ENCODE results near the gene BMPR2. TPM values are rescaled to one million over a fixed set of nuclear protein-coding genes. Genes with fewer than 3 reads are reported as not detected.

The BMPR2 gene
- total and polyA plus RNA-seq, 2 of the 4 experiments (the other 2 are of a cell fraction) = 17.0 to 30.1 TPM

DNA sequence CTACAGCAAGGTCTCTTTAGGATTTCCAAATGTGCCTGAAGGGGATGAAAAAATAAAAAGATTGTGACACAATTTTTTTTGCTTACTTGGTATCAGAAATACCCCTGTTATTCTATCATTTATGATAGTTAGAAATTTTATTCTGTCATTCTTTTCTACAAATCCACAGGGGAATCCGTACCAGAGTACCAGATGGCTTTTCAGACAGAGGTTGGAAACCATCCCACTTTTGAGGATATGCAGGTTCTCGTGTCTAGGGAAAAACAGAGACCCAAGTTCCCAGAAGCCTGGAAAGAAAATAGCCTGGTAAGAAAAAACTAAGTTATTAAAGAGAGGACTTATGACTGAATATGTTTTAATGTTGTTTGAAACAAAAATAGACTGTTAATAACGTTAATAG lies 166.0 kb downstream of the BMPR2 start:
- TF ChIP-seq, protein P1, sequence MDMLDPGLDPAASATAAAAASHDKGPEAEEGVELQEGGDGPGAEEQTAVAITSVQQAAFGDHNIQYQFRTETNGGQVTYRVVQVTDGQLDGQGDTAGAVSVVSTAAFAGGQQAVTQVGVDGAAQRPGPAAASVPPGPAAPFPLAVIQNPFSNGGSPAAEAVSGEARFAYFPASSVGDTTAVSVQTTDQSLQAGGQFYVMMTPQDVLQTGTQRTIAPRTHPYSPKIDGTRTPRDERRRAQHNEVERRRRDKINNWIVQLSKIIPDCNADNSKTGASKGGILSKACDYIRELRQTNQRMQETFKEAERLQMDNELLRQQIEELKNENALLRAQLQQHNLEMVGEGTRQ (IDR thresholded peaks at IDR 0.05; ENCODE audit: low read depth, low read length) = no peak
- no peak for TF ChIP-seq BHLHE40 (IDR thresholded peaks at IDR 0.05; ENCODE audit: low read depth, low read length)
- TF ChIP-seq, protein P2, sequence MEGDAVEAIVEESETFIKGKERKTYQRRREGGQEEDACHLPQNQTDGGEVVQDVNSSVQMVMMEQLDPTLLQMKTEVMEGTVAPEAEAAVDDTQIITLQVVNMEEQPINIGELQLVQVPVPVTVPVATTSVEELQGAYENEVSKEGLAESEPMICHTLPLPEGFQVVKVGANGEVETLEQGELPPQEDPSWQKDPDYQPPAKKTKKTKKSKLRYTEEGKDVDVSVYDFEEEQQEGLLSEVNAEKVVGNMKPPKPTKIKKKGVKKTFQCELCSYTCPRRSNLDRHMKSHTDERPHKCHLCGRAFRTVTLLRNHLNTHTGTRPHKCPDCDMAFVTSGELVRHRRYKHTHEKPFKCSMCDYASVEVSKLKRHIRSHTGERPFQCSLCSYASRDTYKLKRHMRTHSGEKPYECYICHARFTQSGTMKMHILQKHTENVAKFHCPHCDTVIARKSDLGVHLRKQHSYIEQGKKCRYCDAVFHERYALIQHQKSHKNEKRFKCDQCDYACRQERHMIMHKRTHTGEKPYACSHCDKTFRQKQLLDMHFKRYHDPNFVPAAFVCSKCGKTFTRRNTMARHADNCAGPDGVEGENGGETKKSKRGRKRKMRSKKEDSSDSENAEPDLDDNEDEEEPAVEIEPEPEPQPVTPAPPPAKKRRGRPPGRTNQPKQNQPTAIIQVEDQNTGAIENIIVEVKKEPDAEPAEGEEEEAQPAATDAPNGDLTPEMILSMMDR (conservative IDR thresholded peaks at IDR 0.05; ENCODE audit: low read depth, low read length) = no peak
- no peak for TF ChIP-seq CEBPB (IDR thresholded peaks at IDR 0.05; ENCODE audit: low read depth, low read length)
- TF ChIP-seq NFE2L2 (IDR thresholded peaks at IDR 0.05; ENCODE audit: low read depth, low read length) = no peak
- TF ChIP-seq MXI1 (IDR thresholded peaks at IDR 0.05; ENCODE audit: borderline replicate concordance, low read depth, low read length) = no peak
- TF ChIP-seq CHD1 (IDR thresholded peaks at IDR 0.05; ENCODE audit: low read depth, low read length) = no peak
- TF ChIP-seq MAFK (IDR thresholded peaks at IDR 0.05; ENCODE audit: low read depth, low read length) = no peak
- TF ChIP-seq MAZ (IDR thresholded peaks at IDR 0.05; ENCODE audit: borderline replicate concordance, low read depth, low read length) = no peak
- TF ChIP-seq RCOR1 (IDR thresholded peaks at IDR 0.05; ENCODE audit: insufficient replicate concordance, low read length) = no peak
- TF ChIP-seq FOS (IDR thresholded peaks at IDR 0.05; ENCODE audit: low read depth, low read length) = no peak
- no peak for TF ChIP-seq RAD21 (IDR thresholded peaks at IDR 0.05; ENCODE audit: low read length)
- no peak for TF ChIP-seq ELK1 (IDR thresholded peaks at IDR 0.05; ENCODE audit: borderline replicate concordance, low read depth, low read length)
- no peak for TF ChIP-seq POLR2A (IDR thresholded peaks at IDR 0.05; ENCODE audit: low read depth, low read length)
- no peak for TF ChIP-seq SMC3 (IDR thresholded peaks at IDR 0.05; ENCODE audit: low read depth, low read length)
- TF ChIP-seq RFX5 (IDR thresholded peaks at IDR 0.05; ENCODE audit: low read depth, low read length) = no peak
- intact Hi-C loops (cut with micrococcal nuclease) = loop anchor here (10.0 kb wide), 2 partner anchors 77 to 167 kb away; partner anchors contain the start of gene BMPR2

More for the DNA sequence above, 166.0 kb downstream of the BMPR2 start:
- H3K4me3 ChIP-seq (ENCODE audit: insufficient read depth, low read depth, low read length) = no peak overlapping the region
- H3K18ac ChIP-seq (ENCODE audit: low read depth, low read length) = no peak overlapping the region
- no peak overlapping the region for H2AK5ac ChIP-seq (ENCODE audit: low read depth, low read length)
- H3K4me2 ChIP-seq (ENCODE audit: low read depth, low read length) = no peak overlapping the region
- no peak overlapping the region for H3K56ac ChIP-seq (ENCODE audit: extremely low read depth, insufficient read depth, low read length)
- no peak overlapping the region for H2BK20ac ChIP-seq (ENCODE audit: low read depth, low read length)
- no peaks in the 10 kb centered on the region for H3K4me1 ChIP-seq (ENCODE audit: control insufficient read depth, insufficient read depth, low read length)
- no peaks in the 10 kb centered on the region for H3K9me1 ChIP-seq (ENCODE audit: insufficient read depth, low read length)
- H3K9ac ChIP-seq (ENCODE audit: low read depth, low read length) = no peak overlapping the region
- H4K20me1 ChIP-seq (ENCODE audit: insufficient read depth, low read length) = no peaks in the 10 kb centered on the region
- no peak overlapping the region for H2AFZ ChIP-seq (replicated peaks; ENCODE audit: low read length, poor library complexity)
- H3K4ac ChIP-seq (ENCODE audit: low read depth, low read length) = no peak overlapping the region
- no peak for DNase-seq
- no peak overlapping the region for H2BK15ac ChIP-seq (ENCODE audit: low read depth, low read length)
- ChIA-PET CTCF (no interaction called here), POLR2A (ENCODE audit: unreplicated experiment) (no interaction called here)
- H4K91ac ChIP-seq (ENCODE audit: insufficient read depth, low read depth, low read length) = no peak overlapping the region
- no peak for ATAC-seq (ENCODE audit: low read depth)
- no peak overlapping the region for H3K14ac ChIP-seq (replicated peaks; ENCODE audit: low read depth, low read length)
- no CpG with 5 or more reads among the region's 3 CpGs for WGBS, 2 experiments (ENCODE audit: extremely low coverage in 2 of 2, insufficient read length in 1 of 2)
- no peak overlapping the region for H4K8ac ChIP-seq (ENCODE audit: low read depth in 2 of 2, low read length in 2 of 2)
- no peak overlapping the region for H2AK9ac ChIP-seq (replicated peaks; ENCODE audit: low read depth, low read length, poor library complexity)
- no peak overlapping the region for H3K27ac ChIP-seq (ENCODE audit: insufficient read depth, low read length)
- H2BK120ac ChIP-seq (ENCODE audit: low read depth, low read length) = no peak overlapping the region
- H3K23ac ChIP-seq (ENCODE audit: low read depth, low read length) = no peak overlapping the region
- no peak overlapping the region for H4K5ac ChIP-seq (ENCODE audit: low read depth, low read length)
- H3K27me3 ChIP-seq (ENCODE audit: control insufficient read depth, insufficient read depth, low read length) = no peaks in the 10 kb centered on the region
- no peak overlapping the region for H2BK5ac ChIP-seq (ENCODE audit: low read depth, low read length, poor library complexity, severe bottlenecking)
- H3K9me3 ChIP-seq (ENCODE audit: control insufficient read depth, insufficient read depth, low read length) = no peaks in the 10 kb centered on the region
- in situ Hi-C loops (cut with MboI; ENCODE audit: low sequenced_read_pairs) (no loop called here), dilution Hi-C loops (cut with HindIII; ENCODE audit: low sequenced_read_pairs, unreplicated experiment) (no loop called here)
- H3K36me3 ChIP-seq (ENCODE audit: control insufficient read depth, insufficient read depth, low read length) = peaks cover 5% of the 10 kb centered on the region; the same call in 1 of the 2 replicates
- no TSS peak for BruUV-seq (replicated peaks)
- peaks cover 4 to 7% of the 10 kb centered on the region in 2 experiments; a peak in 2 of 4 replicates for H3K79me1 ChIP-seq (ENCODE audit: low read depth in 1 of 2, low read length in 2 of 2)
